GM13976 (cell line): ENCODE results near the gene ASB10.

Experiments used
- DNase-seq: peaks from one replicate; pipeline ENCODE4 v3.0.0; 2012; ENCODE audit warnings: low spot score
- in situ Hi-C: fragments of 300-500 bp; cut with MboI; formaldehyde crosslinking; loops from one replicate; pipeline ENCODE4 v1.12.0; 2022; ENCODE audit warnings: low sequenced_read_pairs, mixed read lengths, inconsistent platforms; ENCODE audit not compliant: unreplicated experiment
- TF ChIP-seq, protein P1 (sequence below): IDR thresholded peaks from 2 replicates; pipeline ENCODE4 v1.5.1; 2012; ENCODE audit warnings: borderline replicate concordance, mild to moderate bottlenecking; ENCODE audit not compliant: insufficient read depth; ENCODE audit errors: extremely low read depth, missing control alignments, control extremely low read depth

Gene ASB10

DNA sequence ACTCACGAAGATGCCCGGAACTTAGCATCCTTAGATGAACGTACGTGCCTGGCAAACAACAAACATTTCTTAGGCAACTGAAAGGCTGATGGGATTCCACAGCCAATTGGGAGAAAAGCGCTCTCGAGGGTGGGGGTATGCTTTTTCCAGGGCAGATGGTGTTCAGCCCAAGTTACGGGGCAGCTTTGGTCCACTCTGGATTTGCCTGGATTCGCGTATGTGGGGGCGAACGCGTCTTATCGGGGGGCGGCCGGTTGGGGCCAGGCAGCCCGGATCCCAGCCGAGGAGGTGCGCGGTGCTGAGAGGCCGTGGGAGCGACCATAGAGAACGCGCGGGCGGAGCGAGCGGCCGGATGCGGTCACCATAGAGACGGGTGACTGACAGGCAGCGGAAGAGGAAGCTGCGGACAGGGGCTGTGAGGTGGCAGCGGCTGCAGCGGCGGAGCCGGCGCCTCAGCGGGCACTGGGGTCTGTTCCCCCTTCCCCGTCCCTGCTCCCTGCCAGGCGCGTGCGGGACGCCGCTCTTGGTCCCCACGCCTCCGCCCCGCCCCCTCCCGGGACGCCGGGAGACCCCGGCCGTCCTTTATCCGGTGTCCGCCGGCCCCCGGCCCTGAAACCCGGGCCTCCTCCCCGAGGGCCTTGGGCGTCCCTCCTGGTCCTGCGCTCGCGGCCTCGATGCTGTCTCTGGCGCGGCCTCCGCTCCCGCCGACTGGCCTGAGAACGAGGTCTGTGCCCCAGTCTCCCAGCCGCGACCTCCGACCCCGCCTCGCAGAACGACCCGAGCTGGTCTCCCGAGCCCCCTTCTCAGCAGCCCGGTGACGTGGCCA, 45.3 kb upstream of the ASB10 start, which contains the start of gene CHPF2:
Gene CHPF2 (plus strand): TSS at position 393 of the 826 bp plus-strand sequence. CDS start 1,529 bp downstream, outside the sequence.
- in situ Hi-C loops = no loop called here
- TF ChIP-seq, protein P1, sequence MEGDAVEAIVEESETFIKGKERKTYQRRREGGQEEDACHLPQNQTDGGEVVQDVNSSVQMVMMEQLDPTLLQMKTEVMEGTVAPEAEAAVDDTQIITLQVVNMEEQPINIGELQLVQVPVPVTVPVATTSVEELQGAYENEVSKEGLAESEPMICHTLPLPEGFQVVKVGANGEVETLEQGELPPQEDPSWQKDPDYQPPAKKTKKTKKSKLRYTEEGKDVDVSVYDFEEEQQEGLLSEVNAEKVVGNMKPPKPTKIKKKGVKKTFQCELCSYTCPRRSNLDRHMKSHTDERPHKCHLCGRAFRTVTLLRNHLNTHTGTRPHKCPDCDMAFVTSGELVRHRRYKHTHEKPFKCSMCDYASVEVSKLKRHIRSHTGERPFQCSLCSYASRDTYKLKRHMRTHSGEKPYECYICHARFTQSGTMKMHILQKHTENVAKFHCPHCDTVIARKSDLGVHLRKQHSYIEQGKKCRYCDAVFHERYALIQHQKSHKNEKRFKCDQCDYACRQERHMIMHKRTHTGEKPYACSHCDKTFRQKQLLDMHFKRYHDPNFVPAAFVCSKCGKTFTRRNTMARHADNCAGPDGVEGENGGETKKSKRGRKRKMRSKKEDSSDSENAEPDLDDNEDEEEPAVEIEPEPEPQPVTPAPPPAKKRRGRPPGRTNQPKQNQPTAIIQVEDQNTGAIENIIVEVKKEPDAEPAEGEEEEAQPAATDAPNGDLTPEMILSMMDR = no peak
- peak; percentile 98 for DNase-seq

DNA sequence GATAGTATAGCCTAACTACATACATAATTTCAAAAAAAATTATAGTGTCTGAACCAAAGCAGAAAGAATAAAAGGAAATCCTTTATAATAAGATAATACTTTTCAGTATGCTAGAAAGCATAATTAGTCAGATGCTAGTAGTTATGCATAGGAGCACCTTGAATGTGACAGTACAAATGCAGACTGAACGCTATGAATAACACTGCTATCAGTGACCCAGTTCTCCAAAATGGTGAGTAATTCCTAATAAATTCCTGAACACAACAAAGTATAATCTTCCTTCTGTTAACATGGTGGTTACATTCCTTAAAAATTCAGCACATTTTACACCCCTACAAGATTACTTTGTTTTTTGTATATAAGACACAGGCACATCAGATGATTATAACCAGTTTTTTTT, 44.0 kb upstream of the ASB10 start:
- TF ChIP-seq, protein P1 = no peak
- no peak for DNase-seq
- in situ Hi-C loops = no loop called here

DNA sequence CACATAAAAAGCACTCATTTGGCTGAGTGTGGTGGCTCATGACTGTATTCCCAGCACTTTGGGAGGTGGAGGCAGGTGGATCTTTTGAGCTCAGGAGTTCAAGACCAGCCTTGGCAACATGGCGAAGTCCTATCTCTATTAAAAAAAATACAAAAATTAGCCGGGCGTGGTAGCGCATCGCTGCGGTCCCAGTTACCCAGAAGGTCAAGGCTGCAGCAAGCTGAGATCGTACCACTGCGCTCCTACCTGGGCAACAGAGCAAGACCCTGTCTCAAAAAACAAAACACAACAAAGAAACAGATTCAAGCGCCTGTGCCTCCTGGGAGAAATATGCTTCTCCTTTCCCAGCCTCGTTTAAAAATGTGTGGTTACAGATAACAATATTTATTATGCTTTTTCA, 42.2 kb upstream of the ASB10 start:
- no peak for DNase-seq
- in situ Hi-C loops = no loop called here
- TF ChIP-seq, protein P1 = no peak

DNA sequence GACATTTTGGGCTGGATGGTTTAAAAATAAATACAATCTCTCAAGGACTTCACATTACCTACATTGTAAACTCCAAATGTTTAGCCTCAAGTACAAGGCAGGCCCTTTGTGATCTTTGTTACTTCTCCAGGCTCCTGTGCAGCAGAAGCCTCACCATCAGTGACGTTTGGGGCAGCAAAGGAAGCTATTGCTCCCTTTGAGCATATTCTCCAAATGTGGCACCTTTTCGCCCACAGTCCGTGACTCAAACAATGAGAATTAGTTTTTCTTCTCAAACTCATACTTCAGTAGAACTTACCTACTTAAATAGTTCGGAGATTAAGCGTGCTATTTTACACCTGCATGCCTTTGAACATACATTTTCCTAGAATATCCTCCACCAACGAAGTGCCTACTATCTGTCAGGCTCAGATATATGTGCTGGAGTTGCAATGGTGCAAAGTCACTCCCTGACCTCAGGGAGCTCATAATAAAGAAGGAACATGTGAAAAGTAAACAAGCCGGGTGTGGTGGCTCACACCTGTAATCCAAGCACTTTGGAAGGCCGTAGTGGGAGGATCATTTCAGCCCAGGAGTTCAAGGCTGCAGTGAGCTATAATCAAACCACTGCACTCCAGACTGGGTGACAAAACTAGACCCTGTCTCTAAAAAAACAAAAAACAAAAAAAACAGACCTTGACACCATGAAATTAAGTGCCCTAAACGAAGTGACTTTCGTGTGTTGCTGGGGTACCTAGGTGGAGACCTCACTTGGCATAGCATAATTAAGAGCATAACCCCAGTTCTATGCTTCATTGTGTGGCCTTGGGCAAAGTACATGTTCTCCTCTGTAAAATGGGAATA, 41.2 kb upstream of the ASB10 start:
- DNase-seq = no peak
- in situ Hi-C loops = no loop called here
- TF ChIP-seq, protein P1 = no peak

DNA sequence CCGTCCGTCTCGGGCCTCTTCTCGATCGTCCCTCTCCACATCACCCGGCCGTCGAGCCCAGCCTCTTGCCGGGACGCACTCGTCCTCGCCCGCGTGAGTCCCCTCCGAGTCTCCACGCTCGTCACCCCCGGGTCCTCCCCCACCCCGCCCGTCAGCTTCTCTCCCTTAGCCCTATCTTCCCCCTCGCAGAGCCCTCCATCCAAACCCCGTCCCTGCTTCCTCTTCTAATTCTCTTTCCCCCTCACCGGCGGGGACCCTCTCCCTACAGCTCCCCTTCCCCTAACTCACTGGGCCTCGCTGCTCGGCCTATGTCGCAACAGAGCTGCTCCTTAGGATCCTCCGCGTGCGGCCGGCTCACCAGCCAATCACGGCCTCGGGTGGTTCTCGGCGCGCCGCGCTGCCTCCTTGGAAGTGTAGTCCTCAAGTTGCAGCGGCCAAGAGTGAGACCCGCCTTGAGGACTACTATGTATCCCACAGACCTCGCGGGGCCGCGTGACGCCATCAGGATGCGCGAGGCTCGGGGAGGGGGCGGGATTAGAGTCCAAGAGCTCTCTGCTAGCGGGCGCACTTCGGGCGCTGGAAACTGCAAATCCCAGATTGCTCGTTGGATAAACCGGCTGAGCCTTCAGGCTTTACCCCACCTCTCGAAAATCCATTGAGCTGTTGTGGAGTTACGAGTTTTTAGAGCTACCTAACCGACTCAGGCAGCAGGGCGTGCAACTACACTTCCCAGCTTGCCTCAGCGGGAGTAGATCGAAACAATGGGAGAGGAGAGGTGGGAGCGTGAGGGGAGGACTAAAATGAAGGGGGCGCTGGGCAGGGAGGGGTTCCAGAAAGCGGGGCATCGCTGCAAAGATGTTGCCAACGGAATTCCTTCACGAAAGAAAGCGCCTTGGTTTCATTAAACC, 40.1 kb upstream of the ASB10 start, which contains the start of gene ABCF2:
Gene ABCF2 (minus strand): TSS at position 331 of the 908 bp plus-strand sequence. CDS start 747 bp downstream, outside the sequence.
- TF ChIP-seq, protein P1 = no peak
- DNase-seq = peak; percentile 99
- in situ Hi-C loops = no loop called here

DNA sequence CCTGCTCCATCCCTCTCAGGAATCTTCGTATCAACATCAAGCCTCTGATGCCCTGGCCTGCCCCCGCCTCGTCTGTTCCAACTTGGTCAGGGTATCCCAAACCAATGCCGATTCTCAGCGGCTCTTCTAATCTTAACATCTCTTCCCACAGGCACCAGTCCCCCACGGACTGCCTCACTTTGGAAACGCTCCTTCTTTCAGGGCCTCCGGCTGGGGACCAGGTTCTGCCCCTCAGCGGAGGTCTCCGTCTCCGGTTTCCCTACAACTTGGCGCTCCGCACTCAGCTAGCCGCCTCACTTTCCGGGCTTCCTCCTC, 39.5 kb upstream of the ASB10 start:
- no peak for DNase-seq
- in situ Hi-C loops = no loop called here
- TF ChIP-seq, protein P1 = no peak
